Smooth muscle cell (in vitro differentiated cells): ENCODE results near the gene SRP54. TPM values are rescaled to one million over a fixed set of nuclear protein-coding genes. Genes with fewer than 3 reads are reported as not detected.

Source experiments
- DNase-seq: peaks from one replicate; lab custom pipeline; 2025; ENCODE audit not compliant: unreplicated experiment; lab: John Stamatoyannopoulos, UW
- H2AFZ ChIP-seq: fragments of 200-600 bp; sonication (generic); 2 replicates; pipeline ENCODE4 v1.6.0; 2016; ENCODE audit warnings: antibody characterized with exemption, low read depth, mild to moderate bottlenecking
- H3F3A ChIP-seq: fragments of 200-600 bp; sonication (generic); 2 replicates; pipeline ENCODE4 v1.6.0; 2017; ENCODE audit warnings: antibody characterized with exemption, low read depth
- H3K27ac ChIP-seq: fragments of 200-600 bp; sonication (generic); 2 replicates; pipeline ENCODE4 v1.5.1; 2016; ENCODE audit warnings: low read depth, mild to moderate bottlenecking
- H3K27me3 ChIP-seq: fragments of 200-600 bp; sonication (generic); 2 replicates; pipeline ENCODE4 v1.6.1; 2016; ENCODE audit warnings: low read depth, mild to moderate bottlenecking
- H3K36me3 ChIP-seq: fragments of 200-600 bp; sonication (generic); 2 replicates; pipeline ENCODE4 v1.5.1; 2016; ENCODE audit warnings: low read depth
- H3K4me1 ChIP-seq: fragments of 200-600 bp; sonication (generic); 2 replicates; pipeline ENCODE4 v1.5.1; 2016; ENCODE audit warnings: low read depth
- H3K4me2 ChIP-seq: fragments of 200-600 bp; sonication (generic); 2 replicates; pipeline ENCODE4 v1.6.0; 2016; ENCODE audit warnings: mild to moderate bottlenecking
- H3K4me3 ChIP-seq: fragments of 200-600 bp; sonication (generic); 2 replicates; pipeline ENCODE4 v1.5.1; 2016; ENCODE audit warnings: mild to moderate bottlenecking
- H3K79me2 ChIP-seq: fragments of 200-600 bp; sonication (generic); 2 replicates; pipeline ENCODE4 v1.6.0; 2016; ENCODE audit warnings: low read depth, mild to moderate bottlenecking
- H3K9ac ChIP-seq: fragments of 200-600 bp; sonication (generic); 2 replicates; pipeline ENCODE4 v1.6.0; 2016; ENCODE audit warnings: low read depth
- H3K9me3 ChIP-seq: fragments of 200-600 bp; sonication (generic); replicated peaks from 2 replicates; pipeline ENCODE4 v1.5.1; 2016; ENCODE audit warnings: low read depth
- H4K20me1 ChIP-seq: fragments of 200-600 bp; sonication (generic); 2 replicates; pipeline ENCODE4 v1.6.0; 2016; ENCODE audit warnings: low read depth
- WGBS: methylation state at CpG from one replicate; pipeline ENCODE4 v1.1.7; 2016; ENCODE audit warnings: low lambda C conversion rate; 5-methylcytosine and 5-hydroxymethylcytosine counted together
- polyA plus RNA-seq: library from polyadenylated mRNA; unstranded; fragments of >200 nt; fragmentation: Nextera tagmentation; extraction: Ambion mirVana; gene quantifications from 2 replicates; pipeline ENCODE4 v1.2.1, GENCODE V29; 2016
- total RNA-seq: library from RNA; depleted of rRNA; stranded (reverse); fragments of >200 nt; gene quantifications from 2 replicates; pipeline ENCODE4 v1.2.3, GENCODE V29; 2014
- TF ChIP-seq, protein P1 (sequence below): fragments of 200-600 bp; sonication (generic); IDR thresholded peaks from 2 replicates; pipeline ENCODE4 v1.5.1; 2017; ENCODE audit warnings: borderline replicate concordance, mild to moderate bottlenecking, antibody characterized with exemption; ENCODE audit not compliant: insufficient read depth, poor library complexity, severe bottlenecking

The SRP54 gene
- total and polyA plus RNA-seq, 2 experiments from 2014 or later: 76.4 to 111 TPM

DNA sequence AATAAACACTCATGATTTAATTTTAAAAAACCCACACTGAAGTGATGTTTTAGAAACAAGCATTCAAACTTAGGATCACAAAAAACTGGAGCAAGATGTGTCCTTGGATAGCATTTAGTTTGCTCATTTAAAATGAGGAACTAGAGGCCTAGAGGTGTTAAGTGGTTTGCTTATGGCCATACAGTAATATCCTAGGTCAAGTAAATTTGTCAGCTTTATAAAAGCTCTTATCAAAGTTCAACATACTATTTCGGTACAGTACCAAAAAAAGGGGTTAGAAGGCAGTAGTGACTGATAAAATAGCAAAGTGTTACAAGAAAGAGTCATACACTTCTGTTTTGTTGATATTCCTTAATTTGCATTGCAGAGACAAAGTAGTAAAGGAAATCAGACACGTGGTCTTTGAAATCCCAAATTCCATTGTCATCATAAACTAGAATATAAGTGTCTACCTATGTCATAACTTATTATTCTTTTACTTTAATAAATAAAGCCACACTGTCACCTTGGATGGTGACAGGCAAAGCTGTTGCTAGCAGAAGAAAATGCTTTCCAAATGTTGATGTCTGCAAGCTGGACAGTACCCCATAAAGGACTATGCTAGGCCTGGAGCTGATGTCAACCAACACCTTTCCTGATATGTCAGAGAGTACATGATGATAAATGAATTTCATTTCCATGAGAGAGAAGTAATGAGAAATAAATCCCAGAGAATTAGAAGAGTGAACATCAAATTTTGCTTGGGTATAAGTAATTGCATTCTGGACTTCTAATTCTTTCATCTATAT lies 17.6 kb upstream of the SRP54 start:
- Histone ChIP-seq H3K36me3 (no peaks in the 10 kb centered on the region), H3K4me3 (no peak overlapping the region), H3F3A (no peaks in the 10 kb centered on the region), H3K9ac (no peak overlapping the region), H3K9me3 (no peaks in the 10 kb centered on the region), H3K4me1 (no peaks in the 10 kb centered on the region), H4K20me1 (no peaks in the 10 kb centered on the region), H3K4me2 (no peak overlapping the region), H3K27me3 (no peaks in the 10 kb centered on the region), H3K27ac (no peak overlapping the region), H3K79me2 (no peaks in the 10 kb centered on the region), H2AFZ (no peak overlapping the region)
- no peak for DNase-seq
- WGBS: 95% methylated on average over 2 of the region's 2 CpGs
- TF ChIP-seq, protein P1, sequence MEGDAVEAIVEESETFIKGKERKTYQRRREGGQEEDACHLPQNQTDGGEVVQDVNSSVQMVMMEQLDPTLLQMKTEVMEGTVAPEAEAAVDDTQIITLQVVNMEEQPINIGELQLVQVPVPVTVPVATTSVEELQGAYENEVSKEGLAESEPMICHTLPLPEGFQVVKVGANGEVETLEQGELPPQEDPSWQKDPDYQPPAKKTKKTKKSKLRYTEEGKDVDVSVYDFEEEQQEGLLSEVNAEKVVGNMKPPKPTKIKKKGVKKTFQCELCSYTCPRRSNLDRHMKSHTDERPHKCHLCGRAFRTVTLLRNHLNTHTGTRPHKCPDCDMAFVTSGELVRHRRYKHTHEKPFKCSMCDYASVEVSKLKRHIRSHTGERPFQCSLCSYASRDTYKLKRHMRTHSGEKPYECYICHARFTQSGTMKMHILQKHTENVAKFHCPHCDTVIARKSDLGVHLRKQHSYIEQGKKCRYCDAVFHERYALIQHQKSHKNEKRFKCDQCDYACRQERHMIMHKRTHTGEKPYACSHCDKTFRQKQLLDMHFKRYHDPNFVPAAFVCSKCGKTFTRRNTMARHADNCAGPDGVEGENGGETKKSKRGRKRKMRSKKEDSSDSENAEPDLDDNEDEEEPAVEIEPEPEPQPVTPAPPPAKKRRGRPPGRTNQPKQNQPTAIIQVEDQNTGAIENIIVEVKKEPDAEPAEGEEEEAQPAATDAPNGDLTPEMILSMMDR: no peak

- H3K4me3 ChIP-seq: no peak overlapping the region
- H3K27ac ChIP-seq: no peak overlapping the region
- no peaks in the 10 kb centered on the region for H3K9me3 ChIP-seq
- DNase-seq: no peak
- no peaks in the 10 kb centered on the region for H3K79me2 ChIP-seq
- TF ChIP-seq, protein P1: no peak
- H3K4me1 ChIP-seq: no peaks in the 10 kb centered on the region
- no peak overlapping the region for H2AFZ ChIP-seq
- H3K27me3 ChIP-seq: no peaks in the 10 kb centered on the region
- no peak overlapping the region for H3K4me2 ChIP-seq
- H3K36me3 ChIP-seq: no peaks in the 10 kb centered on the region
- H3K9ac ChIP-seq: no peak overlapping the region
- H3F3A ChIP-seq: no peaks in the 10 kb centered on the region
- no peaks in the 10 kb centered on the region for H4K20me1 ChIP-seq
- WGBS: 91% methylated on average over 4 of the region's 4 CpGs
Measured at GRCh38 chr14:34965912-34966311, 16.9 kb upstream of the SRP54 start.

GRCh38 chr14:34966413-34966812 lies 16.4 kb upstream of the SRP54 start:
- no peaks in the 10 kb centered on the region for H3K27me3 ChIP-seq
- no peaks in the 10 kb centered on the region for H3K36me3 ChIP-seq
- DNase-seq: no peak
- WGBS: 88% methylated on average over 3 of the region's 3 CpGs
- H3K27ac ChIP-seq: no peak overlapping the region
- no peaks in the 10 kb centered on the region for H3K9me3 ChIP-seq
- TF ChIP-seq, protein P1: no peak
- no peak overlapping the region for H3K4me2 ChIP-seq
- H4K20me1 ChIP-seq: no peaks in the 10 kb centered on the region
- H3K4me3 ChIP-seq: no peak overlapping the region
- H3K4me1 ChIP-seq: no peaks in the 10 kb centered on the region
- no peak overlapping the region for H2AFZ ChIP-seq
- no peaks in the 10 kb centered on the region for H3F3A ChIP-seq
- no peaks in the 10 kb centered on the region for H3K79me2 ChIP-seq
- H3K9ac ChIP-seq: no peak overlapping the region

DNA sequence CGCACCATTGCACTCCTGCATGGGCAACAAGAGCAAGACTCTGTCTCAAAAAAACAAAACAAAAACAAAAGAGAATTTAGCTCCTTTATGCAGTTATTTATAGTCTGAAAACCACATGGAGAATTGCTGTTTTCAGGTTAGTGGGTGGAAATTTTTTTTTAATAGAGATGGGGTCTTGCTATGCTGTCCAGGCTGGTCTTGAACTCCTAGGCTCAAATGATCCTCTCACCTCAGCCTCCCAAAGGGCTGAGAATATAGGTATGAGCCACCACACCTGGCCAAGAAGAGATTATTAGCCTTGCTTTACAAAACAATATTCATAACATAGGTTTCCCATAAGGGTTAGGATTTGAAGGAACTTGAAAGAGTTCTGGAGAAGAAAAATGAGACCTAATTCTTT lies 12.1 kb upstream of the SRP54 start:
- Histone ChIP-seq H3K79me2 (peaks cover 7% of the 10 kb centered on the region), H3K4me3 (no peak overlapping the region), H3K36me3 (no peaks in the 10 kb centered on the region), H3K27me3 (no peaks in the 10 kb centered on the region), H3K9ac (no peak overlapping the region), H3F3A (no peaks in the 10 kb centered on the region), H3K4me1 (no peaks in the 10 kb centered on the region), H2AFZ (no peak overlapping the region), H3K4me2 (no peak overlapping the region), H3K27ac (no peak overlapping the region), H4K20me1 (no peaks in the 10 kb centered on the region), H3K9me3 (no peaks in the 10 kb centered on the region)
- TF ChIP-seq, protein P1: no peak
- 100% methylated on average over 1 of the region's 1 CpG for WGBS
- DNase-seq: no peak
